GM21515 (cell line): ENCODE results near the gene CCDC102A.
"Not testable (repeated sequence)": the region's sequence is repeated elsewhere in the genome, so short reads cannot be mapped to it uniquely, and the experiment has no call there.

ENCODE experiments used
- ATAC-seq: cut with Tn5 transposase; IDR thresholded peaks from one replicate; pipeline ENCODE4 v1.9.1; 2021; ENCODE audit not compliant: unreplicated experiment

The CCDC102A gene

DNA sequence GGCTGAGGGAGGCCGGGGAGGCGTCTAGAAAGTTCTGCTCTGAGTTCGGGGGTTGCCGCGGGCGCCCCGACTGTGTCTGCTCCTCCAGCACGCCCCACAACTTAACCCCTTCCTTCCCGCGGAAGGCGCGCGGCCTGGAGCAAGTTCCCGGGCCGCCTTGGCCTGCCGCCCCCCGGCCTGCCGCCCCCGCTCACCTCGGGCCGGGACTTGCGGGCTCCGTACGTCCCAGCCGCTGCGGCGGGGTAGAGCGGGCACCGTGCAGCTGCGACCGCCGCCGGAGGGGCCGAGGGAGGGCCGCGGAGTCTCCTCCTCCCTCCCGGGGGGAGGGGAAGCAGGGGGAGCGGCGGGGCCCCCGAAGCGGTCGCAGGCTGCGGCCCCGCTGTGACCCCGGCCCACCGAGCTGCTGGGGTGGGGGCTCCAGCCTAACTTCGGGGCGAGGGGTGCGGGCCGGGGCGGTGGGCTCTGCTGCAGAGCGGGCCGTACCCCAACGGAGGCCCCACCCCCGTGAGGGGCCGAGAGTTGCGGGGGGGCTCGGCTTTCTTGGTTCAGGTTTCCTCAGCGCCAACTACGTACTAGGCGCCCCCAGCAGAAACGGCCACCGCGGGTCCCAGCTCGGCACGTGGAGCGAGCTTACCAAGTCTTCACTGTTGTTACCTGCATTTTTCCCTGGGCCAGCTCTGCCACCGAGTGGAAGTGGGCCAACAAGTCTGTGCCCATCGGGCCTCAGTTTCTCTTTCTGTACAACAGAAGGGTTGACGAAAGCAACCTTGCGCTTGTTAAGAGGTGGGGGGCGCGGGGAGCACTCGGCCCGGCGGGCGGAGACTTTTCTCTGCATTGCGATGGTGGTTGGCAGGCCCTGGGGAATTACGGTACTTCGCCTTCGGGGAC lies at the start of gene CCDC102A:
Gene CCDC102A, minus strand, starts transcription at position 266 of the 888 bp plus-strand sequence. CDS start 7,394 bp downstream, outside the sequence.
- peak; percentile 26 for ATAC-seq

DNA sequence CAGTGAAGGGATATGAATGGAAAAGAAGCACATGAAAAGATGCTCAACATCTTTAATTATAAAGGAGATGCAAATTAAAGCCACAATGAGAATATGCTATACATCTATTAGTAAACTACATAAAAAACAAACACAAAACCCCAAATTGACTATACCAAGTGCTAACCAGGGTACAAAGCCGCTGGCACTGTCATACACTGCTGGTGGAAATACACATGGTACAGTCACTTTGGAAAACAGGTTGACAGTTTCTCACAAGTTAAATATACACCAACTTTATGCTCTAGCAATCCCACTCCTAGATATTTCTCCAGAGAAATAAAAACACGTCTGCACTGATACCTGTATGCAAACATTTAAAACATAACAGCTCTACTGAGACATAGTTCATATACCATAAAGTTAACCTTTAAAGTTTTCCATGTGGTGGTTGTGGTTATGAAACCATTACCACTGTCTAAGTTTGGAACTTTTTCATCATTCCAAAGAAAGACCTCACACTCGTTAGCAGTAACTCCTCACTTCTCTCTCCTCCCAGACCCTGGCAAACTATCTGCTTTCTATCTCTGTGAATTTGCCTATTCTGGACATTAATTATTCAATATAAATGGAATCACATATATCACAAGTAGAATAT lies 48.8 kb upstream of the CCDC102A start:
- no peak for ATAC-seq

DNA sequence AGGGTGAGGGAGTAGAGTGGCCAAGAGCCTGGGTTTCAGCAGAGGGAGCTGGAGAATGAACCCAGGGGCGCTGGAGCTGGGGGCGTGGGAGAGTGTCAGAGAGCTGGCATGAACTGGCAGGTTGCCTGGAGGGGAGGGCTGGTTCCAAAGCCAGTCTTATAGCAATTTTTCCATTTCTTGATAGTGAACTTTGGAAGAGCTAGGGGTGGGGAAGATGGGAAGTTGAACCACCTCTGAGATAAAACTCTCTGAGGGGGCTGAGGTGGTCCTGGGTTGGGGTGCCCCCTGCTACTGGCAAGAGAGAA lies 42.9 kb upstream of the CCDC102A start:
- ATAC-seq = no peak

DNA sequence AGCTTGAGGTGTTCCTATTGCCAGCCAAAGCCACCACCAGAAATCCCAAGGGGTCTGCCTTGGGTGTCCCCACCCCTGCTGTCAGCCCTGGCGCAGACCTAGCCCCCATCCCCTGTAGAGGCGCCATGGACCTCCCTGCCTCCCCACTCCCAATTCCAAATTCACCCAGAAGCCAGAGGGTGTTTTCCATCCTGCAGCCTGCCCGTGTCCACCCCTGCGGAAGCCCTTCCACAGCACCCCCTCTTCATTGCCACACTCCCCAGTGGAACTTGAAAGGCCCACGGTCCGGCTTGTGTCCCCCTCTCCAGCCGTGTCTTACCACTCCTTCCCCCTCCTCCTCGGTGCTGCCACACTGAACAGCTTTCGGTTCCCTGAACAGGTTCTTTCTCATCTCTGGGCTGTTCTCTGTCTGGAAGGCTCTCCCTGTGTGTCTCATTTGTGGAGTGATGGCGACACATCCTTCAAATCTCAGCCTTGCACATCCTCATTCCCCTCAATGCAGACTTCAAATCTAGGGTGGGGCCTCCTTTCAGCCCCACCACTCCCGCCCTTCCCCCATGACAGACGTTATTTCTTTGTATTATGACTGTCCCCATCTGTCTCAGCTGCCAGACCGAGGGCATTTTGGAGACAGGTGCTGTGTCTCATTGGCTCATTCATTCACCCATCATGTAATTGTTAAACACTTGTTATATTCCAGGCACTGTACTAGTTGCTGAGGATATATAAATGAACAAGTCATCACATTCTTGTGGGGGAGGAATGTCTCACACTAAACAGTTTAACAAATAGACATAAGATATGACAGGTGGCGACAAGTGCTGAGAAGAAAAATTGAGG lies 42.4 kb upstream of the CCDC102A start:
- no peak for ATAC-seq

DNA sequence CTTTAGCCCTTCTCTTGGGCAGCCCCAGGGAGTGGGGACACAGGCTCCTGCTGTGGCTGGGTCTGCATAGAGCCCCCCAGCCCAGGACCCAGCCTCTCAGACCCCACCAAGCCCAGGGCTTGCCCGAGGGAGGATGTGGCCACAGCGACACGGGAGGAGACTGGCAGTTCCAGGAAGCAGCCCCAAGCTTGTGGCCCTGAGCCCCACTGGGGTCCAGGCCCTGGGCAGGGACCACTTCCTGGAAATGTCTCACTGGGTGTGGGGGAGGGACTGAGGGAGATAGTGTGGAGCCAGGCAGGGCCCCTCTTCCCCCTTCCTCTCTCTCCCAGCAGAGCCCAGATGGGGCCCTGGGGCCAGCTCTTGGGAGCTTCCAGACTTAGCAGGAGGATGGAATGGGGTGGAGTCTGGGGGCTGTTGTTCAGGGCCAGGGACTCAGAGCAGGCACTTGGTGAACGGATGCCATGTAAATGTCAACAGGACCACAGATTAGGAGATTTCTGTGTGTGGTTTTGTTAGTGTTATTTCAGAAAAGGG lies 41.4 kb upstream of the CCDC102A start:
- no peak for ATAC-seq

DNA sequence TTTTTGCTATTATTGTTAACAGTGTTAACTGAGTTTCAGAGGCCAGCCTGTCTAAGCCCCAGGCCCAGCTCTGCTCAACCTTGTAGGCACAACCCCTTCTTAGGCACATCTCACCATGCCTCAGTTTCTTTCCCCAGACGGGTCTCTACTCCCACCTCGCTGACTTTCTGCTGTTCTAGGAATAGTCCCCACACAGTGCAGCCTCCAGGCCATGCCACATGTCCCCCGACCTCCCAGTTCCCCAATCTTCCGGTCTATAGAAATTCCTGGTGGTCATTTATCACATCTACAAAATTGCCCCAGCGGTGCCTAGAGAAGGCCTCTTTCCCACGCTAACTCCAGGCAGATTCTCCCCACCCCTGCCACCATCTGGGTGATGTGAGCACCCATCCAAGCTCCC lies 40.8 kb upstream of the CCDC102A start:
- ATAC-seq = no peak

DNA sequence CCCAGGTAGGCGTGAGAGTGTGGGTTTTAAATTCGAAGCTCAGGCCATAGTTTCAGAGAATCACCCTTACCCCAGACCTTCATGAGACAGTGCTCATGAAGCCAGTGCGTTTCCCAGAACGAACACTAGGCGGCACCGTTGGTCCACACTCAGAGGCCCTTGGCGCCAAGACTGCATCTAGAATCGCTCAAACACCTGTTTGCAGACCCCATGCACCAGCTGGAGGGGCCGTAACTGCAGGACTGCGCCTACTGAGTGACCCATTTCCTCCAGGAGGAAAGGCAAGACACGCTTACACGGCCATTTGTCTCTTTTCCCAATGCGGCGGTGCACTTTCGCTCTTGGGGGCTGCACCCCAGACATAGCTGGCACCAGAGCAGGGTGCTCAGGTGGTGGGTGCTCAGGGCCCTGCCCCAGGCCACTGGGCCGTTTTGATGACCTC lies 40.1 kb upstream of the CCDC102A start:
- ATAC-seq = peak; percentile 69

DNA sequence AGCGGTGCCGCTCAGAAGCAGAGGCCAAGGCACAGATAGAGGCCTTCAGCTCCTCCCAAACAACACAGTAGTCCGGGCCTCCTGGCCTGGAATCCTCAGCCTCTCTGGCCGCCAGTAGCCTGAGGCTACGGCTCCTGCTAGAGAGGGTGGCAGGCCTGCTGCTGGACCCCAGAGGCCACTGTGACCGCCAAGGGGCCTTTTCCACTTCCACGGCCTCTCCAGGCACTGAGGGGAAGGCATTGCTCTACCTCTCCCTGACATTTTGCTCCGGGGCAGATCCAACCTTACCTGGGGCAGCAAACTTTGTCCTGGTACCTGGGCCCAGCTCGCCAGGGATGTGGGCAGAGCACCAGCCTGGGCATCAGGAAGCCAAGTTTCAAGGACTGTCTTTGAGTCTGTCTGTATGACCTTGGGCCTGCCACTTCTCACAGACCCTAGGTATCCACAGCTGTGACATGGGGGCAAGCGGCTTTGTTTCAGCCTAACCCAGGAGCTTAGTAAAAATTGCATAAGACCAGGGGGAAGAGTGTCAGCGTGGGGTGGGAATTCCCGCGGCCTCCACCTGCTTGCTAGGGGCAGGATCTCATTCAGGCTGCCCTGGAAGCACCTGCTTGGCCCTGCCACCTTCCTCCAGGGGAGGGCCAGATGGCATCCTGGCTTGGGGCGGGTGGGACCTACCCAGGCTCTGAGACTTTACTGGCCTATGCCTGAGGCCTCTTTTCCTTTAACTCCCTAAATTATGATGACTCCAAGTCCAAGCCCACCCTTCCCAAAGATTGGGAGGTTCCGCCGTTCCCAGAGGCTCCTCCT lies 39.3 kb upstream of the CCDC102A start:
- ATAC-seq = no peak

DNA sequence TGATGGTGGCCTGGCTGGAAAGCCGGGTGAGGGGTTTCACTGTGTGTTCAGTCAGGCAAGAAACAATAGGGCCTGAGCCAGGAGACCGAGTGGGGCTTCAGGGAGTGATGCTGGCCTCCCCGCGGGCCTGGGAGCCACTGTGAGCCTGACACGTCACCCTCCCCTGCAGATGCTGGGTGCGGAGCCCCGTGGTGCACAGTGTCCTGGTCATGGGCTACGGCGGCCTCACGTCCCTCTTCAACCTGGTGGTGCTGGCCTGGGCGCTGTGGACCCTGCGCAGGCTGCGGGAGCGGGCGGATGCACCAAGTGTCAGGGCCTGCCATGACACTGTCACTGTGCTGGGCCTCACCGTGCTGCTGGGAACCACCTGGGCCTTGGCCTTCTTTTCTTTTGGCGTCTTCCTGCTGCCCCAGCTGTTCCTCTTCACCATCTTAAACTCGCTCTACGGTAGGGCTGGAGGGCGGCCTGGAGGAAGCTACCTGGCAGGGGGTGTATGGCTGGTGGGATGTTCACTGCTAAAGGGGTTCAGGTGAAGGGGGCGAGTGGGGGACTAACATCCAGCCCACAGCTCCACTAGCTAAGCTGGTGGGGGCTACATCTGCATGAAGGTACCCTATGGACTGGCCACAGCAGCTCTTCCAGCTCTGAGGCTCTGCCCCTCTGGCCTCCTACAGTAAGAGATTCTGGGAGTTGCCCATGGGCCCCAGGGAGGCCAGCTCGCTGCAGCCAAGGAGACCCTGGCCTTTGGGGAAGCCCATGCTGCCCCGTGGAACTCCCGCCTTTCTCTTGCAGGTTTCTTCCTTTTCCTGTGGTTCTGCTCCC lies 38.5 kb upstream of the CCDC102A start:
- no peak for ATAC-seq

DNA sequence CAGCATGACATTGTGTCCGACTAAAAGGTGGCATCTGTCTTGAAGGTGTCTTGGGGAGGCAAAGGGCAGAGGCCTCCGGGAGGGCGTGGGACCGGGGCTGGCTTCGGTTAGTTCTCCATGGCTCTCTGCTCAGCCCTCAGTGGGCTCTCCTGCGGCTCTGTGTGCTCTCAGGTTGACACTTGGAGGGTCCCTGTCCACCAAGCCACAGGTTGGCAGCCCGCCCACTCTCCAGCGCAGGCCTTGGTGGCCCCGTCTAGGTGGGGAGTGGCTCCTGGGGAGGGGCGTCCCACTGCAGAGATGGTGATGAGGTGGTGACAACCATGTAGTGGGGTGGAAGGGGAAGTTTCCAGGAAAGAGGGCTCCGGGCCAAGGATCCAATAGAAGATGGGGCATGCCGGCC lies 37.7 kb upstream of the CCDC102A start:
- no peak for ATAC-seq

DNA sequence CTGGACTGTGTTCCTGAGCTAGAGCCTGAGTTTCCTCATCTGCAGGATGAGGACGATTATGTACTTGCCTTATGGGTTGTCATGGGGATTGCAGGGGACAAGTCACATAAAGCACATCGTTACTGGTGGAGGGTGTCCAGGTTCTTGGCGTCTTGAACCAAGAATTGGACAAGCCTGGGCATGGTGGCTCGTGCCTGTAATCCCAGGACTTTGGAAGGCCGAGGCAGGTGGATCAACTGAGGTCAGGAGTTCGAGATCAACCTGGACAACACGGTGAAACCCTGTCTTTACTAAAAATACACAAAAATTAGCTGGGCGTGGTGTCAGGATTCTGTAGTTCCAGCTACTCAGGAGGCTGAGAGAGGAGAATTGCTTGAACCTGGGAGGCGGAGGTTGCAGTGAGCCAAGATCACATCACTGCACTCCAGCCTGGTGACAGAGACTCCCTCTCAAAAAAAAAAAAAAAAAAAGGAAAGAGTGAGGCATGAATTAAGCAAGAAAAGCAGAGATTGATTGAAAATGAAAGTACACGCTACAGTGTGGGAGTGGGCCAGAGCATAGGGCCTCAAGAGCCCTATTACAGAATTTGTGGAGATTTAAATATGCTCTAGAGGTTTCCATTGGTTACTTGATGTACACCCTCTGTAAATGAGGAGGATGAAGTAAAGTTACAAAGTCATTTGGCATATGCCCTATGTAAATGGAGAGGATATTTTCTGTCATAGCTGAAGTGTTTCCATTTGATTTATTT lies 36.8 kb upstream of the CCDC102A start:
- no peak for ATAC-seq

DNA sequence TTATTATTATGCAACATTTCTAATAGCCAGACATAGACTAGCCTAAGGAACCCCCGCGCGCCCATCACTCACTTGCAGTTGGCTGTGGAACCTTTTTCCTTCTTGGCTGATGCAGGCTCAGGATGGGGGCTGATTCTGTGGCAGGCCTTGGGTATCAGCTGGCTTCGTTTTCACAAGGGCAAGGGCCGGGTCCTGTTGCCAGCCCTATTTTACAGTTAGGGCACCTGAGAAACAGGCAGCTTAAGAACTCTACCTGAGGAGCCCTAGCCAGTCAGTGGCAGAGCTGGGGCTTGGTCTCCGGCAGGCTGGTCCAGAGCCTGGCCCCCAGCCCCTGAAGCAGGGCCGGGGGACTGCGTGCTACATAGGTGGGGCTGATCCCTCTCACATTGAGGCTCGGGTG lies 34.7 kb upstream of the CCDC102A start:
- ATAC-seq = no peak

DNA sequence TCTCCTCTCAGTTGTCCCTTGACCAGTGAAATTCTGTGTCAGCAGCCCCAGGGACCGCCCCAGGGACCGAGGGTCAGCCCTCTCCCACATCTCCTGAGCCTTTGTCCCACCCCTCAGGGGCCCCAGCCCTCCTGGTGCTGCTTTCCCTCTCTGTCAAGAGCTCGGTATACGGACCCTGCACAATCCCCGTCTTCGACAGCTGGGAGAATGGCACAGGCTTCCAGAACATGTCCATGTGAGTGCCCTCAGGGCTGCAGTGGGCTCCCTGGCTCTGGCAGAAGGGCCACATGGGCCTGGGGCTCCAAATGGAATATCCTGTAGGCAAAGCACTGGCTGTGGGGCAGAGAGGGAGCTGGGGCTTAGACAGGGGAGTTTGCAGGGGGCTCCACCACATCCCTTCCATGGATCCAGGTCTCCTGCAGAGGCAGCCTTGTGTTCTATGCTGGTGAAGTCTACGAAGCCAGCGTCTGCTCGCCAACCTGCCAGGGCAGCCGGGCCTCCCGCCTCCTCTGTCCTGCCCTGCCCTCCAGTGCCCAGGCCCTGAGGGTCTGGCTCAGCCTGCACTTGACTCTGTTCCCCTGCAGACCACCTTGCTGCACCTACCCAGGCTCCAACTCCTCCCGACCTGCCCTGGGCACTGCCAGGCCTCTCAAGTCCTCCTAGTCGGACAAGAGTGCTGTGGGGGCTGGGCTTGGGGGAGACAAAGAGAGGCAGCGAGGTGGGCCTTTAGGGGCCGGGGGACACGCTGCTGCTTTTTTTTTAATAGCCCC lies 34.1 kb upstream of the CCDC102A start:
- no peak for ATAC-seq

DNA sequence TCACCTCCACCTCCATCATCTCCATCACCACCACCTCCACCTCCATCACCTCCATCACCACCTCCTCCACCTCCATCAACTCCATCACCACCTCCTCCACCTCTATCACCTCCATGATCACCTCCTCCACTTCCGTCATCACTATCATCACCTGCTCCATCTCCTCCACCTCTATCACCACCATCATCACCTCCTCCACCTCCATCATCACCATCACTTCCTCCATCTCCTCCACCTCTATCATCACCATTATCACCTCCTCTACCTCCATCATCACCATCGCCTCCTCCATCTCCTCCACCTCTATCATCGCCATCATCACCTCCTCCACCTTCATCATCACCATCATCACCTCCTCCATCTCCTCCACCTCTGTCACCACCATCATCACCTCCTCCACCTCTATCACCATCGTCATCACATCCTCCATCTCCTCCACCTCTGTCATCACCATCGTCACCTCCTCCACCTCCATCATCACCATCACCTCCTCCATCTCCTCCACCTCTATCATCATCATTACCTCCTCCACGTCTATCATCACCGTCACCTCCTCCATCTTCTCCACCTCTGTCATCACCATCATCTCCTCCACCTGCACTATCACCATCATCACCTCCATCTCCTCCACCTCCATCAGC lies 33.1 kb upstream of the CCDC102A start:
- no peak for ATAC-seq

DNA sequence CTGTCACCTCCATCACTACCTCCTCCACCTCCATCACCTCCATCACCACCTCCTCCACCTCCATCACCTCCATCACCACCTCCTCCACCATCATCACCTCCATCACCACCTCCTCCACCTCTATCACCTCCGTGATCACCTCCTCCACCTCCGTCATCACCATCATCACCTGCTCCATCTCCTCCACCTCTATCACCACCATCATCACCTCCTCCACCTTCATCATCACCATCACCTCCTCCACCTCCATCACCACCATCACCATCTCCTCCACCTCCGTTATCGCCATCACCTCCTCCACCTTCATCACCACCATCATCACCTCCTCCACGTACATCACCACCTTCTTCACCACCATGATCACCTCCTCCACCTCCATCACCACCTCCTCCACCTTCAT lies 32.4 kb upstream of the CCDC102A start:
- not testable (repeated sequence) for ATAC-seq

DNA sequence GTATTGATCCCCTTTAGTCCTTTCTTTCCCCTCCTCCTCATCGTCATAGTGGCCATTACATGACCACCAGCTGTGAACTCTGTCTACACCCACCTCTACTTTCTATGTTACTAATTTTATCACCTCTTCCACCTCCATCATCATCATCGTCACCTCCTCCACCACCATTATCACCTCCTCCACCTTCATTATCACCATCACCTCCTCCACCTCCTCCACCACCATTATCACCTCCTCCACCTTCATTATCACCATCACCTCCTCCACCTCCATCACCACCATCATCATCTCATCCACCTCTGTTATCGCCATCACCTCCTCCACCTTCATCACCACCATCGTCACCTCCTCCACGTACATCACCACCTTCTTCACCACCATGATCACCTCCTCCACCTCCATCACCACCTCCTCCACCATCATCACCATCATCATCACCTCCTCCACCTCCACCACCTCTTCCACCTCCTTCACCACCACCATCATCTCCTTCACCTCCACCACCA lies 31.9 kb upstream of the CCDC102A start:
- ATAC-seq = no peak

DNA sequence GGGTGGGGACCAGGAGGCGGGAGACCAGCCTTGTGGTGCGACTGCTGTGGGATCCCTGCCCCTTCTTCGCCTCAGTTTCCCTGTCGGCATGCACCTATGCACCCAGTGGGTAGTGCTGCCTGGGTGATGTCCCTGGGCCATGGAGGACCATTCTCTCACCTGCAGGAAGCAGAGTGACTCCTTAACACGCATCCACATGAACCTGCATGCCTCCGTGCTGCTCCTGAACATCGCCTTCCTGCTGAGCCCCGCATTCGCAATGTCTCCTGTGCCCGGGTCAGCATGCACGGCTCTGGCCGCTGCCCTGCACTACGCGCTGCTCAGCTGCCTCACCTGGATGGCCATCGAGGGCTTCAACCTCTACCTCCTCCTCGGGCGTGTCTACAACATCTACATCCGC lies 31.3 kb upstream of the CCDC102A start:
- no peak for ATAC-seq

DNA sequence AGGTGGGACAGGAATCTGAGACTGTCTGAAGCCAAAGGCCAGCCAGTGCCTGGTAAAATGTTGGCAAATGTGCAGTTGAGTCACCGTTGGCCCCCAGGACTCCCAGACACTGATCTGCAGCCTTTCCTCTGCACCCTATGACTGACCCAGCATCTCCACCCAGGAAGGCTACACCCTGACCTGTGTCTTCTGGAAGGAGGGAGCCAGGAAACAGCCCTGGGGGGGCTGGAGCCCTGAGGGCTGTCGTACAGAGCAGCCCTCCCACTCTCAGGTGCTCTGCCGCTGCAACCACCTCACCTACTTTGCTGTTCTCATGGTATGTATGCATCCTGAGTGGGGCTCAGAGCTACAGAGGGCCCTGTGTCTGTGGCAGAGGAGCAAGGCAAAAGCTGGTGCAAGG lies 30.1 kb upstream of the CCDC102A start:
- ATAC-seq = no peak
